Brain microvascular endothelial cell (primary cell): ENCODE results near the gene SLC9A7.
"Not testable (repeated sequence)": the region's sequence is repeated elsewhere in the genome, so short reads cannot be mapped to it uniquely, and the experiment has no call there.

Experiments
- DNase-seq: peaks from one replicate; pipeline ENCODE4 v3.0.0-alpha.2; 2020
- H3K27ac ChIP-seq: fragments of 250-450 bp; sonication (Bioruptor Pico); 2 replicates; pipeline ENCODE4 v1.5.1; 2020; ENCODE audit warnings: mild to moderate bottlenecking, moderate library complexity
- H3K27me3 ChIP-seq: fragments of 250-450 bp; sonication (Bioruptor Pico); replicated peaks from 2 replicates; pipeline ENCODE4 v1.5.1; 2020; ENCODE audit warnings: mild to moderate bottlenecking
- H3K36me3 ChIP-seq: fragments of 250-450 bp; sonication (Bioruptor Pico); replicated peaks from 2 replicates; pipeline ENCODE4 v1.5.1; 2020; ENCODE audit warnings: mild to moderate bottlenecking
- H3K4me3 ChIP-seq: 2 replicates; pipeline ENCODE4 v1.5.1; 2011; ENCODE audit warnings: low read depth, mild to moderate bottlenecking, control low read depth, low read length, moderate library complexity
- CTCF ChIP-seq: IDR thresholded peaks from 2 replicates; pipeline ENCODE4 v1.5.1; 2011; ENCODE audit warnings: low read depth, mild to moderate bottlenecking, moderate library complexity, low read length, control low read depth, inconsistent platforms; ENCODE audit errors: missing control alignments
- in situ Hi-C: cut with HindIII; loops from 2 replicates; pipeline ENCODE4 v1.10.0; 2017; ENCODE audit warnings: low sequenced_read_pairs, low pct_ligation_motif_present

The SLC9A7 gene

DNA sequence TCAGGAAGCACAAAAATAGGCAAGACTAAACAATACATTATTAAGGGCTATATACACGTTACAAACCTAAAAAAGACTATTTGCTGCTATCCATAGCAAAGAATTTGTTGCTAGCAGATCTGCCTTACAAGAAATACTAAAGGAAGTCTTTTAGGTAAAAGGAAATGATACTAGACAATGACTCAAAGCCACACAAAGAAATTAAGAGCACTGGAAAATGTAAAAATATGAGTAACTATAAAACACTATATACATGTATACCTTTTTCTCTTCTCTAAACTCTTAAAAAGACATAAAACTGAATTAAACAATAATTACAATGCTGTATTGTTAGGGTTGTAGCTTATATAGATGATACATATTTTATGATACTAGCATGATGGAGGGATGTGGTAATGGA, 25.7 kb downstream of the SLC9A7 start:
- Histone ChIP-seq H3K27ac (no peak overlapping the region), H3K27me3 (no peaks in the 10 kb centered on the region), H3K36me3 (no peaks in the 10 kb centered on the region), H3K4me3 (no peak overlapping the region)
- in situ Hi-C loops: no loop called here
- TF ChIP-seq CTCF: no peak
- DNase-seq: no peak

GRCh38 chrX:46730765-46731164, 28.2 kb downstream of the SLC9A7 start:
- DNase-seq: no peak
- in situ Hi-C loops: no loop called here
- TF ChIP-seq CTCF: no peak
- H3K4me3 ChIP-seq: no peak overlapping the region
- no peak overlapping the region for H3K27ac ChIP-seq
- no peaks in the 10 kb centered on the region for H3K27me3 ChIP-seq
- no peaks in the 10 kb centered on the region for H3K36me3 ChIP-seq

DNA sequence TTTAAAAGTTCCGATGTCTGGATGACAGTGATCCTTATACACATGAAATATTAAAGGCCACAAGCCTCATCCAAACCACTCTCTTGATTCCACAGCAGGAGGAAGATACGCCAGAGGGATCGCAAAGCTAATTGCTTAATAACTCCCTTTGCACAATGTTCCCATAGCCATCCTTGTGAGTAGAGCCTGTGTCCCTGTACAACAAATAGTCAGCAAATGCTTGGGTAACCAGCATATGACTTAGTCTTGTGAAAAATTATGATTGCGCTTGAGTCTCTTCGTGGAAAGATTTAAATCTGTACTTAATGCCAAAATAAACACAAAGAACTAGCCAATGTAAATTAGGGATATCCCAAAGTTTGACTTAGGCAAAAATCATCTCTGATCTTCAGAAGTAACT, 31.5 kb downstream of the SLC9A7 start:
- no peak for TF ChIP-seq CTCF
- DNase-seq: no peak
- H3K27me3 ChIP-seq: no peaks in the 10 kb centered on the region
- H3K27ac ChIP-seq: no peak overlapping the region
- in situ Hi-C loops: no loop called here
- H3K36me3 ChIP-seq: no peaks in the 10 kb centered on the region
- no peak overlapping the region for H3K4me3 ChIP-seq

DNA sequence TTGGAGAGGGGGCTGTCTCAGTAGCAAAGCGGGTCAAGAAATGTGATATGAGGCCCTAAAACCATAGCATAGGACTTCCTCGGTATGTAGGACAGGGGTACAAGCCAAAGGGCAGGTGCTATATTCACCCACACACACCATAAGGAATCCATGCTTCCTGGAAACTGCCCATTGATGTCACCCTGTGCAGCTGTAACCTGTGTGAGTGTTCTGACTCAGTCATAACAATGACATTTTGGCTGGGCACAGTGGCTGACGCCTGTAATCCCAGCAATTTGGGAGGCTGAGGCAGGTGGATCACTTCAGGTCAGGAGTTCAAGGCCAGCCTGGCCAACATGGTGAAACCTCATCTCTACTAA, 35.4 kb downstream of the SLC9A7 start:
- H3K27ac ChIP-seq, H3K36me3 ChIP-seq, in situ Hi-C loops: not testable (repeated sequence)

DNA sequence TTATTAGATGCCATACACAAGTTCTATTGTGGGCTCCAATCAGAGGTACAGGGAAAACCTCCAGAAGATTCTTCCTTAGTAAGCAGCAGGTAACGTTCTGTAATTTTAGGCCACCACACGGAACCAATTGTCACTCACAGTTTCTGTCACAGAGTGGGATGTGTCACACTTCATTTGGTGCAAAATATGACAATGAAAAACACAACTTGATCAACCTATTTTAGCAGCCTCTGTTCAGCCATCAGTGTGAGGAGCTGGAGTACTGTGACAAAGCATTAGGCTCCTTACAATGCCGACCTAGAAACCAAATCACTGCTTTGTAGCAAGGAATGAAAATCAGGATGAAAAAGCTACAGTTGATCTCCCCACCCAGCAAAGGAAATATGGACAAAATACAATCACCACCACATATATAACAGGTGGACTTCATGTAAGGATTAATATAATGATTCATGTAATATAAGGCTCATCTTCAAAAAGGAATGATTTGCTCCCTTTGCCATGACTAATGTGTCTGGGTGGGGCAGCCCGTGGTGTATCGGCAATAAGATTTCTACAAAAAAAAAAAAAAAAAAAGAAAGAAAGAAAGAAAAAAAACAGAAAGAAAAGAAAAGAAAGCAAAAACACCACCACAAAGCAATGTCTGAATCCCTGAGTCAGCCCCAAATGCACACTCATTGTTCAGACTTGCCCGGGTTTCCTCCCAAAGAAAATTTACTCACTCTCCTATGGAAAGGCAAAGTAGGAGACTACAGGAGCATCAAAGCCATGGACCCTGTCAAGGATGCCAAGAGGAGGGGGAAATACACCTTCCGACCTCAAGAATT, 36.0 kb downstream of the SLC9A7 start:
- no peaks in the 10 kb centered on the region for H3K36me3 ChIP-seq
- TF ChIP-seq CTCF: no peak
- in situ Hi-C loops: no loop called here
- no peak overlapping the region for H3K27ac ChIP-seq
- H3K4me3 ChIP-seq: no peak overlapping the region
- H3K27me3 ChIP-seq: no peaks in the 10 kb centered on the region
- no peak for DNase-seq

More for the DNA sequence above, 35.4 kb downstream of the SLC9A7 start:
- DNase-seq, H3K27me3 ChIP-seq, H3K4me3 ChIP-seq: not testable (repeated sequence)

DNA sequence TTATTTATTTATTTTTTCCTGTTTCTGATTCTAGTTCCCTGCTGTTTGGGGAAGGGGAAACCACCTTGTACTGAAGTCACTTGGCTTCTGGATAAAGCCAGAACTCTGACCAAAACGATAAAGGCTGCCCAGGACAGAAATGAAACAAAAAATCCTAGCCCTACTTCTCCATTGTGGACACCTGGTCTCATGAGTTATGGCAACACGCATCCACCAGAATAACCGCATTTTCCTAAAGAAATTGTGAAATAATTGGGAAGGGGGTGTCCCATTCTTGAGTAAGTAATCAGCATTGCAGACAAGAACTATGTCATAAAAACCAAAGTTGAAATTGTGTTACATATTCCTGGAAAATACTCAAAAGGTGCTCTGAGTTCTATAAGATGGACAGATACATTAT, 42.1 kb downstream of the SLC9A7 start:
- Histone ChIP-seq H3K27ac (no peak overlapping the region), H3K27me3 (no peaks in the 10 kb centered on the region), H3K36me3 (no peaks in the 10 kb centered on the region), H3K4me3 (no peak overlapping the region)
- no peak for TF ChIP-seq CTCF
- DNase-seq: no peak
- in situ Hi-C loops: no loop called here
